Measurements from ENCODE around the gene PTPRG.

GRCh38 chr3:61808999-61809398 lies 247.6 kb downstream of the PTPRG start:
- TF ChIP-seq, protein P1, sequence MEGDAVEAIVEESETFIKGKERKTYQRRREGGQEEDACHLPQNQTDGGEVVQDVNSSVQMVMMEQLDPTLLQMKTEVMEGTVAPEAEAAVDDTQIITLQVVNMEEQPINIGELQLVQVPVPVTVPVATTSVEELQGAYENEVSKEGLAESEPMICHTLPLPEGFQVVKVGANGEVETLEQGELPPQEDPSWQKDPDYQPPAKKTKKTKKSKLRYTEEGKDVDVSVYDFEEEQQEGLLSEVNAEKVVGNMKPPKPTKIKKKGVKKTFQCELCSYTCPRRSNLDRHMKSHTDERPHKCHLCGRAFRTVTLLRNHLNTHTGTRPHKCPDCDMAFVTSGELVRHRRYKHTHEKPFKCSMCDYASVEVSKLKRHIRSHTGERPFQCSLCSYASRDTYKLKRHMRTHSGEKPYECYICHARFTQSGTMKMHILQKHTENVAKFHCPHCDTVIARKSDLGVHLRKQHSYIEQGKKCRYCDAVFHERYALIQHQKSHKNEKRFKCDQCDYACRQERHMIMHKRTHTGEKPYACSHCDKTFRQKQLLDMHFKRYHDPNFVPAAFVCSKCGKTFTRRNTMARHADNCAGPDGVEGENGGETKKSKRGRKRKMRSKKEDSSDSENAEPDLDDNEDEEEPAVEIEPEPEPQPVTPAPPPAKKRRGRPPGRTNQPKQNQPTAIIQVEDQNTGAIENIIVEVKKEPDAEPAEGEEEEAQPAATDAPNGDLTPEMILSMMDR (IDR thresholded peaks at IDR 0.05) = no peak
- no peak for TF ChIP-seq POLR2A (IDR thresholded peaks at IDR 0.05)
